GM21423 (cell line): ENCODE data around the gene IL18BP.

ENCODE experiments used
- ATAC-seq: cut with Tn5 transposase; IDR thresholded peaks from one replicate; pipeline ENCODE4 v1.9.1; 2021; ENCODE audit warnings: mild to moderate bottlenecking, moderate library complexity; ENCODE audit not compliant: unreplicated experiment

The IL18BP gene

GRCh38 chr11:72010529-72011233 is 12.0 kb downstream of the IL18BP start:
- ATAC-seq = no peak

DNA sequence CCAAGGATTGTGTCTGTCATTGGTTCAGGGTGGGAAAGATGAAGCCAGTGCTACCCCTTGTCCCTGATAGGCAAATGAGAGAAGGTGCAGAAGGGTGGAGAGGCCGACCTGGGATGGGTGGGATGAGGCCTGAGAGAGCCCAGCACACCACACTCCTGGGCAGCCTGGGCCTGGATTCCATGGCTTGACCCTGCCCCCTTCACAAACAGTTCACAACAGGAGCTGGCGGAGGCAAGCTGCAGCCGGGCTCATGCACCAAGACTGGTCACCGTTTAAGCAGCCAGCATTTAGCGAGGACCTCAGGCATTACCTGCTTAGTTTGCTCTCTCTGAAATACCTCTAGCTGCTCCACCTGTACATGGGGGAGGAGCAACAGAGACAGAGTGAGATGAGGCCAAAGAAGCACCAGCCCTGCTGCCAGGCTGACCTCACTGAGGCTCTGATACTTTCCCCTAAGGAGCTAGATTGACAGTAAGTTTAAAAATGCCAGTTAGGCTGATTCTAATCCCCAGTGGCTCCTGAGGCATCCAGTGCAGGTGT is 13.5 kb downstream of the IL18BP start:
- ATAC-seq = no peak

DNA sequence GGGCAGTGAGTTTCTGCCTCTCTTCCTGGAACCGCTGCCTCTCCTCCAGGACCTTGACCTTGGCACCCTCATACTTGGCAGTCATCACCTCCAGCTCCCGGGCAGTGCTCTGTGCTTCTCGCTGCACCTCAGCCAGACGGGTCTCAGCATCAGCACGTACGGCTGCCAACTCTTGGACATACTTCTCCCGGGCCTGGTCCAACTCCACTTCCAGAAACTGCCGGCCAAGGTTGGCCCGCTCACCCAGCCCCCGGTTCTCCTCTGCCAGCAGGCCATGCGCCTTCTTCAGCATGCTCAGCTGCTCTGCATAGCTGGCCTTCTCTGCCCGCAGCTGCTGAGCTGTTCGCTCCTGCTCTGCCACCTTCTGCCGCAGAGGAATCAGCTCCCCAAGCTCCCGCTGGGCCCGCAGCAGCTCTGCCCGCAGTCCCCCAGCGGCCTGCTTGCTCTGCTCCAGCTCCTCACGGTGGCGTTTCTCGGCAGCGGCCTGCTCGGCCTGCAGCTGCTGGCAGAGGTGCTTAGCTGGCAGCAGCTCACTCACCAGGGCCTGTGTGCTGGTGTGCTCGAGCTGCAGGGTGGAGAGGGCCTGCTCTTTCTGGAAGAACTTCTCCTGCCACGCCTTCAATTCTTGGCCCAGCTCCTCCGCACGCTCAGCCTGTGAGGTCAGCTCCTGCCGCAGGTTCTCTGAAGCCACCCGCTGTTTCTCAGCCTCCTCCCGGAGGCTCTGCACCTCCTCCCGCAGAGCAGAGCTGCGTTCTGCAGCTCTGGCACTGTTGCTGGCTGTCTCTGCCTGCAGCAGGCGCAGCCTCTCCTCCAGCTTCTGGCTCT is 14.4 kb downstream of the IL18BP start:
- no peak for ATAC-seq

GRCh38 chr11:72013765-72014711 is 15.3 kb downstream of the IL18BP start:
- no peak for ATAC-seq

- ATAC-seq = no peak
Measured at GRCh38 chr11:72014761-72015320, 16.1 kb downstream of the IL18BP start.

DNA sequence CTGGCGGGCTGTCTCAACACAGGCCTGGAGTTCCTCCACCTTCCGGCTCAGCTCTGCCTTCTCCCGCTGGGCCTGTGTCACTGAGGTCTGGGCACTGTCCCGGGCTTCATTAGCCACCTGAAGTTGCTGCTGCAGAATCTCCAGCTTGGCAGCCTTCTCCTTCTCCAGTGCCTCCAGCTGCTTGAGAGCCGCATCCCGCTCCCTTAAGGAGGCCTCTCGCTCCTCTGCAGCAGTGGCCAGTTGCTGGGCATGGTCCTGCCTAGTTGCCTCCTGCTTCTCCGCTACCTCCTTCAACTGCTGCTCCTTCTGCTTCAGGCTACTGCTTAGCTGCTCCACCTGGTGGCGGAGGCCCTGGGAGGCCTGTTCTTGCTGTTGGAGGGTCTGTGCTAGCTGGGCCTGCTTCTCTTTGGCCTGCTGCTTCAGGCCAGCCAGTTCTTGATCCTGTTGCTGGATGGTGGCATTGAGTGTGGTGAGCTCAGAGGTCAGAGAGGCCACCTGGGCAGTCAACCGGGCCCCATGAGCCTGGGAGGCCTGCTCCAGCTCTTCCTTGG is 16.9 kb downstream of the IL18BP start:
- ATAC-seq = no peak

GRCh38 chr11:72018171-72018570 is 19.5 kb downstream of the IL18BP start:
- ATAC-seq = no peak

- no peak for ATAC-seq
Measured at GRCh38 chr11:72023335-72023734, 24.6 kb downstream of the IL18BP start.

DNA sequence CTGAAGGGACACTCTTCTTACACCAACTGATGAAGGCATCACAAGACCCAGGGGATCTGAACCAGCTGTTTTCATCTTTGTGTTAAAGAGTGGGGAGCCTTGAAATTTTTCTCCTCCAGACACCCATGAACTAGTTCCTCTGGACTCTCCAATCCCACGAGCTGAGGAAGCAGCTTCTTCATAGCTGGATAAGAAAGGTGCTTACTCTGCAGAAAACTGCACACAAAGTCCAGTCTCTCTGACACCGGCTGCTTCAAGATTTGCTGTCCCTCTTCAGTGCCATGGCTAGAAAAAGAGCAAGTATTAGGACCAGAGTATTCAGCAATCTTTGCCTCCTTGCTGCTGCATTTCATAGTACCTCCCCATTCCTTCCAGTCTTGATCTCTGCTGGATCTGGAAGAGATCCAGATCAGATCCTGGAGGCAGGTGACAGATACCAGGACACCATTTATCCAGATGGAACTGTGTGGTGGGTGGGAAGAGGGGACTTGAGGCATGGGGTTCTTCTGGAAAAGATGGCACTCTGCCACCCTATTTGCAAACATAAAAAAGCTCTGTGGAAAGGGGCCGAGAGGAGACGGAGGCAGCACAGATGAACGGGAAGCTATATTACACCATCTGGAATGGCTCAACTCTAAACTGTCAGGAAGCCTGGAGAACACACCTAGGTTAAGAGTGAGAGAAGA is 25.5 kb downstream of the IL18BP start:
- no peak for ATAC-seq

DNA sequence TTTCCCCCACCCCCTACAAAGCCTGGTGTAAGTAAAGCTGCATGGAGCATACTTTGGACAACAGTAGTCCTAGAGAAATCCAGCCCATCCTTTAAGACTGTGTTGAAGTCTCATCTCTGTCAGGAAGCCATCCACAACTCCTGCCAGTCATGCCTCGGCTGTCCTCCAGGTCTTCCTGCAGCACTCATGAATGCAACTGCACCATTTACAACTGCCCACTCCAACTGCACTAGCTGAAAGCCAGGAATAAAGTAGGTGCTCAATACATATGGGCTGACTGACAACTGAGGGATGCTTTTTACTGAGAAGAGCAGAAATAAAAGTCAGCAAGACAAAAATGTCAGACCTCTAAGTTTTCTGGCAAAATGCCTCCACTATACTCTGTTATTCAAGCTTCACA is 27.4 kb downstream of the IL18BP start:
- ATAC-seq = no peak

GRCh38 chr11:72030472-72031045 is 31.9 kb downstream of the IL18BP start:
- ATAC-seq = no peak

DNA sequence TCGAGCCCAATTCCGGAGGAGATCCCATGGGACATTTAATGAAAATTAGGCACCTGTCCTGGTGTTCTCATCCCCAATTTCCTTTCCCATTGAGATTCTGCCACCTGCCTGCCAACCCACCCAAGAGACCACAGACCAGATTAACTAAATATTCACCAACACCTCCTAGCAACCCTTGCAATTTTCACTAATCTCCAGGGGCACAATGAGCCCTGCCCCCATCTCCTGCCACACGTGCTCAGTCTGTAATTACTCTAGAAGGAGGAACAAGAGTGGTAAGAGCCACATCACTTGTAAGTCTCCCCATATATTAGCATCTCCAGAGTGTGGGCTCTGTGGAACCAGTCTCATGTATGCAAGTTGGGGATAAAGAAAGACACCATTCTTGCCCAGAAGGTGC is 38.0 kb downstream of the IL18BP start:
- ATAC-seq = no peak

DNA sequence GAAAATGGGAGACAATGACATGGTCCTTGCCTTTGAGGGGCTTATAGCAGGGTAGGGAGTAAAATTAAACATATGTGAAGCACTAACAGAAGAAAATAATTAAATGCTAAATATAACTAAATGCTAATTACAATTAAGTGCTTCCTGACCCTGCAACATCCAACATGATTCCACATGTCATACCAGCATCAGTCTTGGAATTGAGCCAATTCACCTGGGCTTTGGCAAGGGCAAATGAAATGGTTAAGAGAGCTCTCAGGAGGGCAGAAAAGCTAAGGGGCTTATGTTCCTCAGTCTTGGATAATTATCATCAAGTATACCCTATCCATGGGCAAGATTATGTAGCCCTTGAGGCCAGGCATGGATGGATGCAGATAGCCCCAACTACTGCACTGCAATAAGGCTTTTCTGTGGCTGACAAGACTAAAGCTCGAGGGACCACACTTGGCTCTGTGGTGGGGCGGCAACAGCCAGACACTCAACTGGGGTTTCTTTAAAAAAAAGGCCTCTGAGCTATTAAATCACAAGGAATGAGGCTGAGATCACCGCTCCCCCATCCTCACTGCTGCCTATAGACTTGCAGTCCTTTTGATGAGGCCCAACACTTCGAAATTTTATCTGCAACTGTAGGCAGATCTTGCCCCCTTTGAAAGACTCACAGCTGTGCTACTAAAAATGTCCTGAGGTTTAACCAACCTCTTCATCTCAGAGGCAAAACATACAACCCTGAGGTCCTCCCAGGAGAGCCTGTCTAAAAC is 39.0 kb downstream of the IL18BP start:
- ATAC-seq = no peak

DNA sequence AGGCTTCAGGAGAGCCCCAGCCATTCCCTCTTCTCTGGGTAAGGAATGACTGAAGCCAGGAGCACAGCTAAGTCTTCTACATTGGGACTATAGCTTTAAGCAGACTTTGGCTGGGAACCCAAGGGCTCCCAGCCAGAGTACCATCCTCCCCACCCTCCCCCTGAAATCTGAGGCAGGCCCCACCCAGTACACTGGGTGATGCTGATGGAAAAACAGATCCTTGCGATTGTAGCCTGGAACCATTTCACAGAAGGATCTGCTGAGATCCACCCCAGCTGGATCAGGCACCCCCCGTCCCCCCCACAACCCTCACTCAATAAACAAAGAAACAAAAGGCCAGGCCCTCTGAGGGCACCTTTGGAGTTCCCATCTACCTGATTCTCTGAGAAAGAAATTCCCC is 39.8 kb downstream of the IL18BP start:
- ATAC-seq = no peak

- no peak for ATAC-seq
Measured at GRCh38 chr11:72039031-72039855, 40.5 kb downstream of the IL18BP start.

DNA sequence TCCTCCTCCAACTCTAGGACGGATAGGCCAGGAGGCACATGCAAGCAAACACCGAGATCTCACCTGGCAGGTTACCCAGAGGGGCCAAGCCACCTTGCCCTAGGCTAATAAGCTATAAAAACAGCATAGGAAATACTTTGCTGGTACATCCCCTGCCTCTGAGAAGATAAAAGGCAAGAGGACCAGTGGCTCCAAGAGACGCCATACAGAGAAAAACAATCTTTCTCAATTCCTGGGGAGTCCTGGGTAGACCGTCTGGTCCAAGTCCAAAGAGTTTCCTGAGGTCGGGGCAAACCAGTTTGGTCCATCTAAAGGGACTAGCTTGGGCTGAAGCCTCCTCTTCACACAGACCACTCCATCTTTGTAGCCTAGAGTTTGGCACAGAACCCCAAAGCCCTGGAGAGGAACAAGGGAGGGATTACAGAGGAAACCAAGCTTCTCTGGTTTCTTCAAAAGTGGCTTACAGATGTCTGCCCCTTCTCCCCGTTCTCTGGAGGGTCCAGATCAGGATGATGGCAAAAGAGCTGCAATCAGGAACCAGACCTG is 41.2 kb downstream of the IL18BP start:
- ATAC-seq = no peak

DNA sequence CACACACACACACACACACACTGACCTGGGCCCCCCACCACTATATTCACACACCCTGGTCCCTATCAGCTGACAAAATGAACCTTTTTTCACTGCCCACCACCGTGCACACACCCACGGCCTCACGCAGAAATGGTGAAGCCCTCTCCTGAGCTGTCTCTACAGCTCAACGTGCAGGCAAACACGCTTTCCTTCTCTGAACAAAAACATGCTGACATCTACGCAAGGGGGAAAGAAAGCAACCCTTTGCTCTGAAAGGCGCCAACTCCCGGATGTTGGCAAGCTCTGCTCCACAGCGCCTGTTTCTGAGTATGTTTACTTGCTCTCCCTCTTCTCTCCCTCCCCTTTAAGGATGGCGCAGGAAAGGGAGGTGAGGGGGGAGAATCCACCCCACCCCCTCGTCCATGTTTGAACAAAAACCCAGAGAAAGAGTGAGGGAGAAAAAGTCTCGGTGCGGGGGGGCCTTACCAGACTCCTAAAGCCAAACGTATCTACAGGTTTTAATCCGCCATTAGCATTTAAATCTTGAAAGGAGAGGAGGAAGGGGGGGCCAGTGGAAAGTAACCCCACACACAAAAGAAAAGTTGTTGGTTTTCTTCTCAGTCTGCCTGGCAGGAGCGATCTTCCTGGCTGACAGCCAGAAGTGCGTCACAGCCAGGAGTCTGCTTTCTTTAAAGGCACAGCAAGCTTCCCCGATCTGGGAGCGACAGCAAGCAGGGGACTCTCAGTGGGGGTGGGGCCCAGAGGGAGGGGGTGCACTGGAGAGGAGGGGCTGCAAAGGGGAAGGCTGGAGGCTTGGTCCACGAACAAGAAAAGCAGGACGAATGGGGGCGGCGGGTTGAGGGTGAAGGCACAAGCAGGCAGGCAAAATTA is 42.0 kb downstream of the IL18BP start:
- ATAC-seq = no peak
